Peyer's patch (tissue), 4 donors: ENCODE measurements around the gene AGBL4.

Source experiments
- CTCF ChIP-seq, 6 experiments: fragments of 450-650 bp in 4 of 6; fragments of 200-600 bp in 2 of 6; sonication (generic) in 1 of 6; IDR thresholded peaks; one replicate each; pipeline ENCODE4 v1.5.1; 2017 to 2019; ENCODE audit warnings: antibody characterized with exemption in 6 of 6, mild to moderate bottlenecking in 3 of 6, moderate library complexity in 1 of 6
- POLR2A ChIP-seq, 2 donors: fragments of 450-650 bp; IDR thresholded peaks; one replicate each; pipeline ENCODE4 v1.5.1; 2017; ENCODE audit warnings: antibody characterized with exemption in 2 of 2, mild to moderate bottlenecking in 2 of 2, moderate library complexity in 2 of 2

- TF ChIP-seq CTCF (IDR thresholded peaks at IDR 0.05) (no peak), POLR2A (IDR thresholded peaks at IDR 0.05) (no peak)
Observed at GRCh38 chr1:49229555-49229954, 794.2 kb downstream of the AGBL4 start.
